Hepatocyte (in vitro differentiated cells): ENCODE data around the gene SOD2.

ENCODE experiments used
- EZH2 ChIP-seq: fragments of 200-600 bp; sonication (generic); IDR thresholded peaks from 2 replicates; pipeline ENCODE4 v1.6.1; 2016; ENCODE audit warnings: antibody characterized with exemption, mild to moderate bottlenecking, borderline replicate concordance
- EZH2phosphoT487 ChIP-seq: fragments of 200-600 bp; sonication (generic); IDR thresholded peaks from one replicate; pipeline ENCODE4 v1.6.1; 2018; ENCODE audit warnings: antibody characterized with exemption, mild to moderate bottlenecking, low read depth, moderate library complexity; ENCODE audit not compliant: unreplicated experiment, severe bottlenecking
- TF ChIP-seq, protein P1 (sequence below): fragments of 200-600 bp; sonication (generic); IDR thresholded peaks from 2 replicates; pipeline ENCODE4 v1.5.1; 2016; ENCODE audit warnings: antibody characterized with exemption, mild to moderate bottlenecking; ENCODE audit not compliant: poor library complexity

GRCh38 chr6:159726255-159726917 is 33.3 kb upstream of the SOD2 start:
- no peak for TF ChIP-seq EZH2phosphoT487
- TF ChIP-seq, protein P1, sequence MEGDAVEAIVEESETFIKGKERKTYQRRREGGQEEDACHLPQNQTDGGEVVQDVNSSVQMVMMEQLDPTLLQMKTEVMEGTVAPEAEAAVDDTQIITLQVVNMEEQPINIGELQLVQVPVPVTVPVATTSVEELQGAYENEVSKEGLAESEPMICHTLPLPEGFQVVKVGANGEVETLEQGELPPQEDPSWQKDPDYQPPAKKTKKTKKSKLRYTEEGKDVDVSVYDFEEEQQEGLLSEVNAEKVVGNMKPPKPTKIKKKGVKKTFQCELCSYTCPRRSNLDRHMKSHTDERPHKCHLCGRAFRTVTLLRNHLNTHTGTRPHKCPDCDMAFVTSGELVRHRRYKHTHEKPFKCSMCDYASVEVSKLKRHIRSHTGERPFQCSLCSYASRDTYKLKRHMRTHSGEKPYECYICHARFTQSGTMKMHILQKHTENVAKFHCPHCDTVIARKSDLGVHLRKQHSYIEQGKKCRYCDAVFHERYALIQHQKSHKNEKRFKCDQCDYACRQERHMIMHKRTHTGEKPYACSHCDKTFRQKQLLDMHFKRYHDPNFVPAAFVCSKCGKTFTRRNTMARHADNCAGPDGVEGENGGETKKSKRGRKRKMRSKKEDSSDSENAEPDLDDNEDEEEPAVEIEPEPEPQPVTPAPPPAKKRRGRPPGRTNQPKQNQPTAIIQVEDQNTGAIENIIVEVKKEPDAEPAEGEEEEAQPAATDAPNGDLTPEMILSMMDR: no peak
- no peak for TF ChIP-seq EZH2
